Hepatocyte (in vitro differentiated cells): ENCODE data around the gene TRMT2A. TPM values are rescaled to one million over a fixed set of nuclear protein-coding genes. Genes with fewer than 3 reads are reported as not detected.

Source experiments
- DNase-seq: peaks from one replicate; pipeline ENCODE4 v3.0.0-alpha.2; 2016; ENCODE audit warnings: low spot score
- H2AFZ ChIP-seq: fragments of 200-600 bp; sonication (generic); 2 replicates; pipeline ENCODE4 v1.6.0; 2016; ENCODE audit warnings: antibody characterized with exemption, mild to moderate bottlenecking
- H3K27ac ChIP-seq: fragments of 200-600 bp; sonication (generic); 2 replicates; pipeline ENCODE4 v1.5.1; 2016; ENCODE audit warnings: mild to moderate bottlenecking
- H3K27me3 ChIP-seq: fragments of 200-600 bp; sonication (generic); 2 replicates; pipeline ENCODE4 v1.6.1; 2016
- H3K36me3 ChIP-seq: fragments of 200-600 bp; sonication (generic); replicated peaks from 2 replicates; pipeline ENCODE4 v1.5.1; 2016; ENCODE audit warnings: low read depth; ENCODE audit not compliant: insufficient read depth
- H3K4me1 ChIP-seq: fragments of 200-600 bp; sonication (generic); 2 replicates; pipeline ENCODE4 v1.5.1; 2016; ENCODE audit warnings: mild to moderate bottlenecking, moderate library complexity; ENCODE audit not compliant: insufficient read depth
- H3K4me2 ChIP-seq: fragments of 200-600 bp; sonication (generic); 2 replicates; pipeline ENCODE4 v1.6.0; 2016
- H3K4me3 ChIP-seq: fragments of 200-600 bp; sonication (generic); 2 replicates; pipeline ENCODE4 v1.5.1; 2016; ENCODE audit warnings: mild to moderate bottlenecking
- H3K79me2 ChIP-seq: fragments of 200-600 bp; sonication (generic); 2 replicates; pipeline ENCODE4 v1.6.0; 2017; ENCODE audit warnings: mild to moderate bottlenecking
- H3K9me2 ChIP-seq: fragments of 200-600 bp; sonication (generic); replicated peaks from 2 replicates; pipeline ENCODE4 v1.6.0; 2017; ENCODE audit warnings: mild to moderate bottlenecking; ENCODE audit not compliant: insufficient read depth
- H3K9me3 ChIP-seq: fragments of 200-600 bp; sonication (generic); 2 replicates; pipeline ENCODE4 v1.5.1; 2016; ENCODE audit warnings: low read depth, mild to moderate bottlenecking
- H4K20me1 ChIP-seq: fragments of 200-600 bp; sonication (generic); 2 replicates; pipeline ENCODE4 v1.6.0; 2016; ENCODE audit warnings: mild to moderate bottlenecking; ENCODE audit not compliant: insufficient read depth, poor library complexity, severe bottlenecking
- EZH2 ChIP-seq: fragments of 200-600 bp; sonication (generic); IDR thresholded peaks from 2 replicates; pipeline ENCODE4 v1.6.1; 2016; ENCODE audit warnings: antibody characterized with exemption, mild to moderate bottlenecking, borderline replicate concordance
- EZH2phosphoT487 ChIP-seq: fragments of 200-600 bp; sonication (generic); IDR thresholded peaks from one replicate; pipeline ENCODE4 v1.6.1; 2018; ENCODE audit warnings: antibody characterized with exemption, mild to moderate bottlenecking, low read depth, moderate library complexity; ENCODE audit not compliant: unreplicated experiment, severe bottlenecking
- WGBS: methylation state at CpG from one replicate; pipeline ENCODE4 v1.1.6; 2016; ENCODE audit warnings: low lambda C conversion rate; ENCODE audit errors: missing lambda C conversion rate; 5-methylcytosine and 5-hydroxymethylcytosine counted together
- polyA plus RNA-seq: library from polyadenylated mRNA; unstranded; fragments of >200 nt; fragmentation: Nextera tagmentation; extraction: Ambion mirVana; gene quantifications from 2 replicates; pipeline ENCODE4 v1.2.1, GENCODE V29; 2016
- total RNA-seq: library from RNA; depleted of rRNA; stranded (reverse); fragments of >200 nt; gene quantifications from 2 replicates; pipeline ENCODE4 v1.2.3, GENCODE V29; 2014
- TF ChIP-seq, protein P1 (sequence below): fragments of 200-600 bp; sonication (generic); IDR thresholded peaks from 2 replicates; pipeline ENCODE4 v1.5.1; 2016; ENCODE audit warnings: antibody characterized with exemption, mild to moderate bottlenecking; ENCODE audit not compliant: poor library complexity

The TRMT2A gene
- total and polyA plus RNA-seq, 2 experiments from 2014 or later: 34.4 to 65.1 TPM

DNA sequence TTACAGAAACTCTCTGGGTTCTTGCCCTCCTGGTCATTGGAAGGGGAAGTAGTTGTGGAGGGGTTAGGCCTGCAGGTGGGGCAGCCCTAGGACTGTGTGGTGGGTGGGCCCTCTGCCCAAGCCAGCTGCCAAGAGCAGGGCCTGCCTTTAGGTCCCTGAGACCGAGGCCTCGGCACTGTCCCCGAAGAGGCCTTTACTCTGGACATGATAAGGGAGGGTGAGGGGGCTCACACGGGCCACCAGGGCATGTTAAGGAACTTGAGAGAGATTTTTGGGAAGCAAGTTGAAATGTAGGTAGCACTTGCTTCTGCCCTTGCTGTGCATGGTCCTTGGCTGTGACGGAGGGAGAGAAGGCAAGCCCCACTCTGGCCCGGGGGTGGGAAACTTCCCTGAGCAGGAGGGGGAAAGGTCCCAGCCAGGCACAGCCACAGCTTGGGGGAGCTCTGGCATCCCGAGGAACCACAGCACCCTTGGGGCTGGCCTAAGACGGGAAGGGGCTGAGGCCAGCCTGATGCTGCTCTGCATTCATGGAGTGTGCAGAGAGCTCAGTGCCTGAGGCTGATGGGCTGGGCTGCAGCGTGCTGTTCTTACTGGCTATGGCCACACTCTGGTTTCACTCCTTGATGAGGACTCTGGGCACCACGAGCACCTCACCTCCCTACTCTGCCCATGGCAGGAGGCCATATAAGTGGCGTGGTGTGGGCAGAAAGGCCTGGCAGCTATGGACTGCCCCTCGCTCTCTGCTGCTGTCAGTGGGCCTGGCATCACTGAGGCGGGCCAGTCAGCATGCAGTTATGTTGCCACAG is 8.9 kb downstream of the TRMT2A start:
- TF ChIP-seq EZH2phosphoT487: no peak
- H4K20me1 ChIP-seq: no peaks in the 10 kb centered on the region
- WGBS: 93% methylated on average over 13 of the region's 13 CpGs
- no peaks in the 10 kb centered on the region for H3K4me1 ChIP-seq
- H3K9me3 ChIP-seq: no peaks in the 10 kb centered on the region
- H3K27ac ChIP-seq: no peak overlapping the region
- H3K79me2 ChIP-seq: peaks cover 2% of the 10 kb centered on the region
- H3K36me3 ChIP-seq: no peaks in the 10 kb centered on the region
- H3K4me3 ChIP-seq: no peak overlapping the region
- no peak for DNase-seq
- H3K9me2 ChIP-seq: no peaks in the 10 kb centered on the region
- H3K27me3 ChIP-seq: no peaks in the 10 kb centered on the region
- no peak overlapping the region for H2AFZ ChIP-seq
- no peak overlapping the region for H3K4me2 ChIP-seq

DNA sequence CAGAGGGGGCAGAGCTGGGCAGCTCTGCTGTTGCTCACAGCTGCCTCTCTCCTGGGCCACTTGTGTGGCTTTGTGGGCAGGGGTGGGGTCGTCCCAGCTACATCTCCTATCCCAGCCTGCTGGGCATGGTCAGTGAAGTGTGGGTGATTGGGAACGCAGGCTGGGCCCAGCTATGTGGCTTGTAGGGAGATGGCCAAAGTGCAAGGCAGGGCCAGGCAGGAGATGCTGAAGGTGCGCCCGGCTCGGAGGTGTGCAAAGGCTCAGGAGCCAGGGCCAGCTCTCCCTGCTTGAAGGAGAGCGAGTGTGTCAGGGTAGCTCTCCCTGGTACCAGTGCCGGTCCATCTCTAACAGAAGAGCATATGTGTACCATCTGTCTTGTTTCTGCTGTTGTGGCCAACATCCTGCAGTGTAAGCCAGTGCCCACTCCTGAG is 9.5 kb downstream of the TRMT2A start:
- DNase-seq: no peak
- Histone ChIP-seq H3K4me2 (no peak overlapping the region), H3K9me2 (no peaks in the 10 kb centered on the region), H3K9me3 (no peaks in the 10 kb centered on the region), H3K4me1 (no peaks in the 10 kb centered on the region), H3K4me3 (no peak overlapping the region), H3K27ac (no peak overlapping the region), H2AFZ (no peak overlapping the region), H4K20me1 (no peaks in the 10 kb centered on the region), H3K79me2 (peaks cover 4% of the 10 kb centered on the region), H3K36me3 (no peaks in the 10 kb centered on the region), H3K27me3 (no peaks in the 10 kb centered on the region)
- WGBS: 97% methylated on average over 7 of the region's 7 CpGs
- TF ChIP-seq, protein P1, sequence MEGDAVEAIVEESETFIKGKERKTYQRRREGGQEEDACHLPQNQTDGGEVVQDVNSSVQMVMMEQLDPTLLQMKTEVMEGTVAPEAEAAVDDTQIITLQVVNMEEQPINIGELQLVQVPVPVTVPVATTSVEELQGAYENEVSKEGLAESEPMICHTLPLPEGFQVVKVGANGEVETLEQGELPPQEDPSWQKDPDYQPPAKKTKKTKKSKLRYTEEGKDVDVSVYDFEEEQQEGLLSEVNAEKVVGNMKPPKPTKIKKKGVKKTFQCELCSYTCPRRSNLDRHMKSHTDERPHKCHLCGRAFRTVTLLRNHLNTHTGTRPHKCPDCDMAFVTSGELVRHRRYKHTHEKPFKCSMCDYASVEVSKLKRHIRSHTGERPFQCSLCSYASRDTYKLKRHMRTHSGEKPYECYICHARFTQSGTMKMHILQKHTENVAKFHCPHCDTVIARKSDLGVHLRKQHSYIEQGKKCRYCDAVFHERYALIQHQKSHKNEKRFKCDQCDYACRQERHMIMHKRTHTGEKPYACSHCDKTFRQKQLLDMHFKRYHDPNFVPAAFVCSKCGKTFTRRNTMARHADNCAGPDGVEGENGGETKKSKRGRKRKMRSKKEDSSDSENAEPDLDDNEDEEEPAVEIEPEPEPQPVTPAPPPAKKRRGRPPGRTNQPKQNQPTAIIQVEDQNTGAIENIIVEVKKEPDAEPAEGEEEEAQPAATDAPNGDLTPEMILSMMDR: no peak
- TF ChIP-seq EZH2phosphoT487: no peak
- no peak for TF ChIP-seq EZH2

DNA sequence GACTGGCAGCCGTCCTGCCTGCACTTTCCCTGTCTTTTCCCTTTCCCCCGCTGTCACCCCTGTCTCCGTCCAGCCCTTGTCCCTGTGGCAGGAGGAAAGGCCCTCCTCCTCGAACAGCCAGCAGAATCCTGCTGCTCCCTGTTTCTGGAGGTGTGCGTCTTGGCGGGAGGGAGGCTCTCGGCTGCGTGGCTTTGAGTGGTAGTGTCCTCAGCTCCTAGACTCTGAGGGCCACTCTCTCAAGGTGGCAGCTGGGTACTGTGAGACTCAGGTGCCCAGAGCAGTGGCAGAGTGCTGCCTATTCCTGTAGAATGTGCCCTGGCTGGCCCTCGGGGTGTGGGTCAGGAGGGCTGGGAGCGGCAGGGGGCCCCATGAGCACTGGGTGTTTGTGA is 10.2 kb downstream of the TRMT2A start:
- H3K27ac ChIP-seq: no peak overlapping the region
- no peaks in the 10 kb centered on the region for H3K36me3 ChIP-seq
- no peak for TF ChIP-seq EZH2phosphoT487
- TF ChIP-seq, protein P1: no peak
- no peak for TF ChIP-seq EZH2
- 97% methylated on average over 10 of the region's 10 CpGs for whole genome bisulfite sequencing
- no peaks in the 10 kb centered on the region for H3K9me2 ChIP-seq
- no peak overlapping the region for H3K4me3 ChIP-seq
- no peaks in the 10 kb centered on the region for H3K9me3 ChIP-seq
- no peaks in the 10 kb centered on the region for H3K4me1 ChIP-seq
- peaks cover 6% of the 10 kb centered on the region for H3K79me2 ChIP-seq
- no peaks in the 10 kb centered on the region for H4K20me1 ChIP-seq
- DNase-seq: no peak
- H2AFZ ChIP-seq: no peak overlapping the region
- no peaks in the 10 kb centered on the region for H3K27me3 ChIP-seq
- H3K4me2 ChIP-seq: no peak overlapping the region

DNA sequence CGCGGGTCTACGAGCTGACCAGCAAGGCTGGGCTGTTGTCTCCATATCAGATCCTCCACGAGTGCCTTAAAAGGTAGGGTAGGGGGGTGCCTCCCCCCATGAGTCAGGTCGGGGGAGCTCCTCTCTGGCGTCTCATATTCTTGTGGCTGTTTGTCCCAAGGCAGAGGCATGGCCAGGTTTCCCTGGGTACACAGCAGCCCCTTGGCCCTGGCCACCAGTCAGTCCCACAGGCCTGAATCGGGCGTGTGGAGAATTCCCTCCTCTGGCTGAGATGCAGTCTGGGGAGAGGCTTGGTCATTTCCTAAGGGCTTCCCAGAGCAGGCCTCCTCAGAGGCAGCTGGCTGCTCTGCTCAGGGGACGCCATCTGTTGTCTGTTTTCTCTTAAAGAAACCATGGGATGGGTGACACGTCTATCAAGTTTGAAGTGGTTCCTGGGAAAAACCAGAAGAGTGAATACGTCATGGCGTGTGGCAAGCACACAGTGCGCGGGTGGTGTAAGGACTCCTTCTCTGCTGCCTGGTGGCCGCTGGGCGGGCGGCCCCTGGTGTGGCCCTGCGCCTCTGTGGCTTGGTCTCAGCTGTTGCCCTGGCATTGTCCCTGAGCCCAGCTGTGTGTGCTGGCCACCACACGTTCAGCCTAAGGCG is 10.7 kb downstream of the TRMT2A start:
- Histone ChIP-seq H3K4me1 (no peaks in the 10 kb centered on the region), H3K9me2 (no peaks in the 10 kb centered on the region), H3K27me3 (no peaks in the 10 kb centered on the region), H4K20me1 (no peaks in the 10 kb centered on the region), H3K9me3 (no peaks in the 10 kb centered on the region), H3K4me2 (no peak overlapping the region), H3K27ac (no peak overlapping the region), H3K36me3 (no peaks in the 10 kb centered on the region), H3K4me3 (no peak overlapping the region), H3K79me2 (peaks cover 10% of the 10 kb centered on the region), H2AFZ (no peak overlapping the region)
- no peak for TF ChIP-seq EZH2
- TF ChIP-seq, protein P1: no peak
- no peak for TF ChIP-seq EZH2phosphoT487
- DNase-seq: no peak
- 96% methylated on average over 20 of the region's 20 CpGs for WGBS
